Omental fat pad (tissue), 4 donors: ENCODE data around the gene STX5. TPM values are rescaled to one million over a fixed set of nuclear protein-coding genes. Genes with fewer than 3 reads are reported as not detected.

Experiments
- ATAC-seq: fragments of 150-250 bp; one replicate; pipeline ENCODE4 v1.9.1; 2016; ENCODE audit warnings: mild to moderate bottlenecking, moderate library complexity; ENCODE audit not compliant: low FRiP score
- DNase-seq: peaks from one replicate; pipeline ENCODE4 v3.0.0-alpha.2; 2019; ENCODE audit warnings: low spot score
- CTCF ChIP-seq, 3 donors: fragments of 450-650 bp; IDR thresholded peaks; one replicate each; pipeline ENCODE4 v1.5.1; 2016 to 2017; ENCODE audit warnings: antibody characterized with exemption in 3 of 3, mild to moderate bottlenecking in 3 of 3, moderate library complexity in 2 of 3
- total RNA-seq, 4 donors: library from RNA; depleted of rRNA; stranded (reverse); fragments of >200 nt; gene quantifications; one replicate each; pipeline ENCODE4 v1.1.0, GENCODE V29; 2016

The STX5 gene
- total RNA-seq, 4 donors from 2014 or later, result 32.2 to 43.1 (median 37.4) TPM

- DNase-seq (no peak), ATAC-seq (no peak)
- no peak for TF ChIP-seq CTCF (IDR thresholded peaks at IDR 0.05)
These were observed 30.8 kb downstream of the STX5 start for GRCh38 chr11:62801071-62801470.

GRCh38 chr11:62799486-62799885, 32.4 kb downstream of the STX5 start:
- TF ChIP-seq CTCF (IDR thresholded peaks at IDR 0.05), result no peak
- ATAC-seq, result no peak
- no peak for DNase-seq

GRCh38 chr11:62796281-62796680, 35.6 kb downstream of the STX5 start:
- DNase-seq (no peak), ATAC-seq (no peak)
- no peak for TF ChIP-seq CTCF (IDR thresholded peaks at IDR 0.05)

- DNase-seq (no peak), ATAC-seq (no peak)
- TF ChIP-seq CTCF (IDR thresholded peaks at IDR 0.05), result no peak
These were observed 37.6 kb downstream of the STX5 start for GRCh38 chr11:62794201-62794775.

GRCh38 chr11:62792202-62792575, 39.7 kb downstream of the STX5 start:
- no peak for DNase-seq
- no peak for TF ChIP-seq CTCF (IDR thresholded peaks at IDR 0.05)
- no peak for ATAC-seq

- TF ChIP-seq CTCF (IDR thresholded peaks at IDR 0.05), result no peak
- ATAC-seq (peak; percentile 82), DNase-seq (peak; percentile 57)
These were observed 40.2 kb downstream of the STX5 start, which contains the start of gene TMEM223 for GRCh38 chr11:62791501-62792201. Gene TMEM223, minus strand, starts transcription at chr11:62792006. Its CDS starts 12 bp downstream, at chr11:62791994.

GRCh38 chr11:62789576-62789975, 42.3 kb downstream of the STX5 start:
- no peak for TF ChIP-seq CTCF (IDR thresholded peaks at IDR 0.05)
- ATAC-seq (no peak), DNase-seq (no peak)
